ENCODE data around the gene CUBN.
"Not testable (repeated sequence)": the region's sequence is repeated elsewhere in the genome, so short reads cannot be mapped to it uniquely, and the experiment has no call there.

The CUBN gene

DNA sequence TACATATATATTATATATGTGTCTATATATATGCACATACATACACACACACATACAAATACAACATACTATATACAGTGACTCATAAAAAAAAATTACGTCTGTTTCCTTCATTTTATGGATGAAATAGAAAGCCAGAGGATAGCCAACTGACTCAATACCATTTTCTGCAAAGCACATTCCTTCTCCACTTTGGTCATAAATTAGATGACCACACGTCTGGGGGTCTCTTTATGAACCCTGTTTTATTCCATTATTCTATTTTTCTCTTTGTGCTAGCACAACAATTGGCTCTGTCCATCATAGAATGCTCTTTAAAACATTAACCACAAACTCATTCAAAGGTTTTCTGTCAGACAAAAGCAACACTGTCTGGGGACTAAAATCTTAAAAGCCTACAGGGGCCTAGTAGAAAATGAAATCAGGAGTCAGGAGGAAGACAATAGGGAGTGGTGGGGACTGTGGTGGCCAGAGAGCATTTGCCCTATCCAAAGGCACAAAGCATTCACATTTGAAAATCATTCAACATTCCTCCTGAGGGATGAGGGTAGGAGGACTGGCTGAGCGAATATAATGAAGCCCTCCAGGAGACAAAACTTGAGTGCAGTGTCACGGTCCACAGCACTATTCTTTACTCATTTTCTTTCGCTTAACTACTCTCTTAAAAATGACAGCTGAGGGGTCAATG is 4.3 kb downstream of the CUBN start:
- H3K4me3 ChIP-seq (ENCODE audit: low read length), result no peak overlapping the region
- TF ChIP-seq ZNF274 (IDR thresholded peaks at IDR 0.05; ENCODE audit: low read depth, low read length), result no peak

DNA sequence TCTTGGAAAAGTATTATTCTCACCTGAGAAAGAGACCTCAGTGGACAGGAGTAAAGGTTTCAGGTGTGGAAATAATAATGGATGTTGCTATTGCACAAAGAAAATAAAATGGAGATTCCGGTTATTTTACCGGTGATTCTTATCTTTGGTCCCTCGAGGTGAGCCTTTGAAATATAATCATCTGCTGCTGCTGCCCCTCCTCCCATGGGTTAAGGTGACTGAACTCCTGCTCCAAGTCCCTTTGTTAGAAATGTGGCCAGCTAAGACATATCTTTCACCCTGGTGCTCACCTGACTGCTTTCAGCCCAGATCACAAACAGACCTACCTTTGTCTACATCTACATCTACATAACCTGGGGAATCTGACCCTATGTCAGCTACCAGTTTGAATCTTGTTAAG is 5.7 kb downstream of the CUBN start:
- TF ChIP-seq ZNF274 (IDR thresholded peaks at IDR 0.05; ENCODE audit: low read depth, low read length), result no peak

DNA sequence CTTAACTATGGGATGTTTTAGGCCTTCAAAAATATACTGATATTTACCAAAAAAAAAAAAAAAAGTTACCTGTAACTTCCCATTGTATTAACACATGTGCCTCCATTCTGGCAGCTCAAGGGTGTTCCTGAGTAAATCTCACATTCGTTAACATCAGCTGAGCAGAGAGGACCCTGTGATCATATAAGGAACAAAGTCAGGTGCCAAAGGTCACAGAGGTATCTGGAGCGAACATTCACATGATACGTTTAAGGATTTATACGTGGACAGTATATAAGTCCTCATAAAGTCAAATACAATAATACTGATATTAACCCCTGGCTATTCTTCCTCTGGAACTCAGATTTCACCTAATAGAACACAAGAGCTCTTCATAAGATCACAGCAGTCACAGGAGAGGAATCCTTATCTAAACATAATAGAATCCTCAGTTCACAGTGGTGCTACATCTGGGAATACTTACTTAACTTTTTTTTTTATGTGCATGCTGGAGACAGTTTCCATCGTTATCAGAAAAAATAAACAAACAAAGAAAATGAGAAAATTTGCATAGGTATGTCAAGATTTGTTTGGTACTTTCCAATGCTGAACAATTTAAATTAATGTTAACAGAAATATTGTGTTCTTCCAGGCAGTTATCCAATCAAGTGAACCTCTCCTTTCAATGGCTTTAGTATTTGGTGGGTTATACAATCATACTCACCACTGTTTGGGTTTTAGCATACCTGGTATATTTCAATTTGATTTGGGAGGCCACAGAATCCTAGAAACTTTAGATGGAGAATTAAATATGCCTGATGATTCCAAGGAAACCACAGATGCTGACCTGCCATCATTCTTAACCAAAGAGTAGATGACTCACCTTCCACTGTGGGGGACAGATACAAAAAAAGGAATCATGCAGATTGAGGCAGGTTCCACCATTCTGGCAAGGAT is 6.6 kb downstream of the CUBN start:
- TF ChIP-seq ZNF274 (IDR thresholded peaks at IDR 0.05; ENCODE audit: low read depth, low read length), result no peak
- no peak overlapping the region for H3K4me3 ChIP-seq (ENCODE audit: low read length)

More for the DNA sequence above, 5.7 kb downstream of the CUBN start:
- no peak overlapping the region for H3K4me3 ChIP-seq (ENCODE audit: low read length)

DNA sequence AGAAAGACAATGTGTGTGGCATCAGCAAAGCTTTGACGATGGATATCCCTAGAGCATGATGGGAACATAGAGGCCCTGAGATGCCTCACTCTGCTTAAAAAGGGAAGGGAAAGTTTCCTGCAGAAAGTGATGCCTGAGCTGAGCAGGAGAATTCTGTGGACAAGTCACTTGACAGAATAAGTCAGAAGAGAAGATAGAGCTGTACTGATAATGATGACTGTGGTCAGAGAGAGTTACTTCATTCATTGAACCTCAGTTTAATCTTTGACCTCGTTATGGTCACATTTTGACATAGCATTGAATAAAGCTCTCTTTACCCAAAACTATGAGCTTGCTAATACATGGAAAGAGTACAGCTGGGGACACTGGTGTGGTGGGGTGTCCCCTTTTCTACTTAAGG is 7.6 kb downstream of the CUBN start:
- no peak overlapping the region for H3K4me3 ChIP-seq (ENCODE audit: low read length)
- no peak for TF ChIP-seq ZNF274 (IDR thresholded peaks at IDR 0.05; ENCODE audit: low read depth, low read length)

DNA sequence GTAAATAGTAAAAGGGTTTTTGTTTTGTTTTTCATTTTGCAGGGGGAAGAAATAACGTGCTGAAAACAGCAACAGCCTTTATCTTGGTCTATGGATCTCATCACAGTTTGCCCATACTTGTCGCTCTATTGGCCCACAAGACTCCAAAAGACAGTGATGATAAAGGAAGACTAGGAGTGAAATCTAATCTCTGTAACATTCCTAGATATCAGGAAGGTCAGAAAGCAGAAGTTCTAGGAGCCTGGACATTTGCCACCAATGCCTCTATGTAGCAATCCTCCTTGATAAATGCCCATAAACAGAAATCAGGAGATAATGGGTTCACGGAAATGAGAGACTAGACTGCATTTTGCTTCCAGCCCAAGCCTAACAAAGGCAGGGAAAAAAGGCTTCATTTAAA is 8.9 kb downstream of the CUBN start:
- H3K4me3 ChIP-seq (ENCODE audit: low read length), result no peak overlapping the region
- TF ChIP-seq ZNF274 (IDR thresholded peaks at IDR 0.05; ENCODE audit: low read depth, low read length), result no peak

DNA sequence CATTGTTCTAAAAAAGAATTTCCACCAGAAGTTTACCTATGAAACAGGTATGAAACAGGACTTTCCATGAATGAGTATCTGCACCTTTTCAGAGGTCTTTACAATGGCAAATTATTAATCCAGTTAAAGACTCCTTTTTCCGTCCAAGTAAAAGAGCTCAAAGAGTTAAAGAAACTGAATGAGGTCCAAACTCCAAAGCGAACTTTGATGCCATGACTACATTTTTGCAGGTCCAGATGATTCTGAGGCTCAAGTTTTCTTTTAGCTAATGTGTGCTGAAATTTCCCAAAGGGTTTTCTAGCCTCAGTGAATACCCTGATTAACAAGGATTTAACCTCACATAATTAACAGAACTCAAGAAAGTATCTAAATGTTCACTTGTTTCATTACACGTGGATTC is 9.8 kb downstream of the CUBN start:
- no peak overlapping the region for H3K4me3 ChIP-seq (ENCODE audit: low read length)
- no peak for TF ChIP-seq ZNF274 (IDR thresholded peaks at IDR 0.05; ENCODE audit: low read depth, low read length)

DNA sequence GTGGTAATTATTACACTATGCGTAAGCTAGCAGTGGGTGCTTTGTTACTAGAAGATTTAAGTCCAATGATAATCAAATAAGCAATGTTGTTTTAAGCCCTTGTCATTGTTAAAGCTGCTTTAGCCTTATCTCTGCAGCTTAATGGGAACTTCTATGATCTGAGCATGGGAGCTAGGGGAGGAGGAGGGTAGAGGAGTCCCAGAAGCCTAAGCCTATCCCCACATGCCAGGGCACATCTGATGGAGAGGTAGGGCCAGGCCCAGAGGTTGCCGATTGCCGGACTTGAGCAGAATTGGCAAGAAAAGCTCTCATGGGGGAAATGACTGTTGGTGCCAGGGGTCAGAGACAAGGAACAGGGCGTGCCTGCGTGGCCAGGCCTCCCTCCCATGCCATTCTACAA is 13.4 kb downstream of the CUBN start:
- H3K4me3 ChIP-seq (ENCODE audit: low read length), result no peak overlapping the region
- TF ChIP-seq ZNF274 (IDR thresholded peaks at IDR 0.05; ENCODE audit: low read depth, low read length), result no peak

DNA sequence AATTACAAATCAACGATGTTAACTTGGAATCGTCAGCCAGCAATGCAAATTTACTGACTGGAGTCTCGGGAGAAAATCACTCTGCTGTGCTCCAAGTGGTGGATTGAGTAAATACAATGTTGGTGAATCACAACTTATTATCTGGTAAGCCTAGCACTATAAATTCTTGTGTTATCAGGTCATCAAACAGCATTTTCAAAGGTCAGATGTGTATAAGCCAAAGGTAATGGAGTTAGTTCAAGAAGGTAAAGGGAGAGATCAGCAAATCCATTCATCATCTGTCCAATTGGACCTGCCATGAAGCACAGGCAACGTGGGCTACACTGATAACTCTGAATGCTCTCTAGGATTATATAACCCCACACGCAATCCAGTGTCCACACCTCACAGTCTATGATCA is 13.9 kb downstream of the CUBN start:
- no peak overlapping the region for H3K4me3 ChIP-seq (ENCODE audit: low read length)
- no peak for TF ChIP-seq ZNF274 (IDR thresholded peaks at IDR 0.05; ENCODE audit: low read depth, low read length)

DNA sequence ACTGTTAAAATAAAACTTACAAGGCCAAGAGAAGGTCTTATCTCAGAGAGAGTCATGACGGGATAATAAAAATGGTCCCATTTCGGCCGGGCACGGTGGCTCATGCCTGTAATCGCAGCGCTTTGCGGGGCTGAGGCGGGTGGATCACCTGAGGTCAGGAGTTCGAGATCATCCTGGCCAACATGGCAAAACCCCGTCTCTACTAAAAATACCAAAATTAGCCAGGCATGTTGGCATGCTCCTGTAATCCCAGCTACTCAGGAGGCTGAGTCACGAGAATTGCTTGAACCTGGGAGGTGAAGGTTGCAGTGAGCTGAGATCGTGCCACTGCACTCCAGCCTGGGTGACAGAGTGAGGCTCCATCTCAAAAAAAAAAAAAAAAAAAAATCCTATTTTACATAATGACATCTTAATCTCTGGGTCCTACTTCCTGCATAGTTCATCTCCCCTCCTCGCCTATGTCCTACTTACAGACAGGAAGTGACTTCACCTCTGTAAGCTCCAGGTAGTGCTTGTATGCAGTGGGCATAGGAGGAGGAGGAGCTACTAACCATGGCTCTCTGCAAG is 14.7 kb downstream of the CUBN start:
- H3K4me3 ChIP-seq (ENCODE audit: low read length), result not testable (repeated sequence)

DNA sequence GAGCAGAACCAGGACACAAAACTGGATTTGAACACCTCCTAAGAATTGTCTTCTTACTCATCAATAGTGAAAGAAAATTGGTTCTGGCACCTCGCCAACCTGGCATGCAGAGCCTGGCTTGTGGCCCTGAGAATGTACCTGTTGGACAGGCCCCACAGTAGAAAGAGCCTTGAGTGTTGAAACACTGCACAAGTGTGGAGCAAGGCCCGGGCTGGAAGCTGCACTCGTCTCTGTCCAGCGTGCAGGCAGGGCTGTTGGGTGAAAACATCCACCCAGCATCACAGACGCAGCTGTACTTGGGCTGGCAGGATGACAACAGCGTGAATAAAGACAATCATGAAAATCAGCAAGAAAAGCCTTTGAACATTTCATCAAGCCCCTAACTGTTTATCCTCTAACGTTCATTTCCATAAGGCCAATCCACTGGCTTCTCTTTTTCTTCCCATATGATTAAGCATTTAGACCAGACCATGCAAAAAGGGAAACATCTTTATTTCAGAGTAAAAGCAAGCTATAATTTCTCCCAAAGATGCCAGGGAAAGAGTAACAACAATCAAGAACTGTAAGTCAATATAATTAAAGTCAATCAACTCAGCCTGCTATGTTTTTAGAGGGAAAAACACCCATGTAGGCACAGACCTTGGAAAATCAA is 15.6 kb downstream of the CUBN start:
- TF ChIP-seq ZNF274 (IDR thresholded peaks at IDR 0.05; ENCODE audit: low read depth, low read length), result no peak
- H3K4me3 ChIP-seq (ENCODE audit: low read length), result no peak overlapping the region

DNA sequence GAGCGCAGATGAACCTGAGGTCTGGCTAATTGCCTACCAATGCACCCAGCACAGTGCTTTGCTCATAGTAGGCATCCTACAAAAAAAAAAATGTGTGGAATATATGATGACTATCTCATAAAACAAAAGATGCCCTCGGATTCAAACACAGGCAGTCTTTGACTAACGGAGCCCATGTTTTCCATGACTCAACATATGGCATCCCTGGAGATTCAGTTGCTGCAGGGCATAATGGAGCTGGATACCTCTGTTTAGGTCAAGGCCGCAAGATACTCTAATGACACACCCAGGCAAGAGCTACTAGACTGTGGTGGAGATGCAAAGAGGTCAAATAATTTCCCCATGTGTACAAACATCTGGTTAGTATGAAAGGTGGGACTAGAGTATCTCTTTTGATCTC is 16.3 kb downstream of the CUBN start:
- H3K4me3 ChIP-seq (ENCODE audit: low read length), result no peak overlapping the region
- no peak for TF ChIP-seq ZNF274 (IDR thresholded peaks at IDR 0.05; ENCODE audit: low read depth, low read length)

DNA sequence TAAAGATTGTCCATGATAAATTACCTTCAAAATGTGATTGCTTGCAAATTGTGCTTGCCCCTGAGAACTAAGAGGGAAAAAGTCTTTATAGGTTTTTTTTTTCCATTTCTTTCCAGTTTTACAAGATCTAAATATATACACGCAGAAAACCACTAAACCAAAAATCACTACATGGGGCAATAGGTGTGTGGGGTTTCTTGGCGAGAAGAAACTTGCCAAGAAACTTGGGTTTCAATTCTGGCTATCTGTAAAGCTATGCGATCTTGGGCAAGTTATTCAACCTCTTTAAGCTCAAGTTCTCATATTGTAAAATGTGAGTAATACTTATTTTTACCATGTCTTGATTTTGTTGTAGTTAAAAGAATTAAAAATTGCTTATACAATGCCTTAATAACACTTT is 17.0 kb downstream of the CUBN start:
- no peak overlapping the region for H3K4me3 ChIP-seq (ENCODE audit: low read length)
- no peak for TF ChIP-seq ZNF274 (IDR thresholded peaks at IDR 0.05; ENCODE audit: low read depth, low read length)

DNA sequence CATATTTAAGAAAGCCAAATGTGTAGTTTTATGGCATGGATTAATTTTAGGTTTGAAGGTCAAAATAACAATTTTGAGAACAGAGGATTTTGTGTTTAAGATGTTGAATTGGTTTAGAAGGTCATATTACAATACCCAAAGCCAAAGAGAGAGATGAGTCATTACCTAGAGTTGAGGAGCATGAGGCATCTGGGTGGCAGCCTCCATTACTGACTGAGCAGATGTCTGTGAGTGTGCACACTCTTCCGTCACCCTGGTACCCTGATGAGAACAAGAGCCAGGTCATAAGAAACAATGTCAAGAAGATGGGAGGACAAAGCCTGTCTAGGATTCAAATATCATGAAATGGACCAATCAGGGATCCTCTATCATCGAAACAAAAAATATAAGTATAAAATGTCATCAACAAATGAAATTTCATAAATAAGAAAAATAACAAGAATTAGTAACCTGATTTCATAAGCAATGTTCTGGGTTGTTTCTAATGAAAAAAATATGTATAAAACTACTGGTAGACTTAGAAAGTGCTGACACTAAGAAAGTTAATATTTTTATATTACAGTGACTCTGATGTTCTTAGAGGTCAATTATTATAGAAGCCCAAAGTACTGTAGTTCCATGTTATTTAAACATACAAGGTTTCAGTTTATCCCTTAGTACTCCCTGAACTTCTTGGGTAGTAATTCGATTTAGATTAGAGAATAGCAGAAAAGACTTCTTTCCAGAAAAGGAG is 20.0 kb downstream of the CUBN start:
- no peak for TF ChIP-seq ZNF274 (IDR thresholded peaks at IDR 0.05; ENCODE audit: low read depth, low read length)
- no peak overlapping the region for H3K4me3 ChIP-seq (ENCODE audit: low read length)

DNA sequence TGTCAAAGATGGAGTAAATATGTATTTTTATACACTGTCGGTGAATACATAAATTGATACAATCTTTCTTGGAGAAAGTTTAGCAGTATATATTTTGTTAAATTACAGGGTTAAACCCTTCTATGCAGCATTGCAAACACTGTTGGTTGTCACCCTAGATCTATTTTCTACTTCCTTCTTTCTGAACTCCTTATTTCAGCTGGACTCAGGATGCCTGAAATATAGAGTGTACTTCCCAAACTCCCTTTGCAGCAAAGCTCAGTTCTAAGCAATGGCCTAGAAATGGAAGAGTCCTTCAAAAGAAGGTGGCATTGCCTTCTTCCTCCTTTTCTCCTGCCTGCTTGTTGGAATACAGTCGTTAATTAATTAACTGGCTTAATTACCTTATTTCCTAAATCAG is 20.6 kb downstream of the CUBN start:
- no peak for TF ChIP-seq ZNF274 (IDR thresholded peaks at IDR 0.05; ENCODE audit: low read depth, low read length)

More for the DNA sequence above, 20.6 kb downstream of the CUBN start:
- H3K4me3 ChIP-seq (ENCODE audit: low read length), result no peak overlapping the region

Measured in GM08714 (cell line).